ENCODE data around the gene TTF2. TPM values are rescaled to one million over a fixed set of nuclear protein-coding genes. Genes with fewer than 3 reads are reported as not detected.
A peak's percentile ranks its signal among the peaks of the same experiment; 100 is the strongest.

Gene TTF2
- total RNA-seq, 1 donor from 2014 or later, result 47.5 TPM

DNA sequence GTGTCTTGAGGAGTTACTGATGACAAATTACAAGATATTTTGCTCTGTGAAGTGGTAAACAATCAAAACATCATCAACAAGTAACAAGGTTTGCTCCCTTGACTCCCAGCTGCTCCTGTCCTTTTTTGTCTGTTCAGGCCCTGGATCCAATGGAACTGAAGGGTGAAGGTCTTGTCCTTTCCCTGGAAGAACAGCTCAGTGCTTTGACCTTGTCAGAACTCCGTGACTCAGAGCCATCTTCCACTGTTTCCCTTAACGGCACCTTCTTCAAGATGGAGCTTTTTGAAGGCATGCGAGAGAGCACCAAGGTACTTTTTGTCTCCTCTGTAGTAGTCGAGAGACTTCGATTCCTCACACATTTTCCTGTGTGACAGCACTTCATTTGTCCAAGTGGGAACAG is 32.5 kb downstream of the TTF2 start:
- no peaks in the 10 kb centered on the region for H3K9me3 Mint-ChIP-seq
- H3K4me3 Mint-ChIP-seq, result no peak overlapping the region
- no peak for DNase-seq (ENCODE audit: extremely low spot score, unreplicated experiment)
- no peaks in the 10 kb centered on the region for H3K27me3 Mint-ChIP-seq
- peaks cover 23% of the 10 kb centered on the region for H3K4me1 Mint-ChIP-seq (ENCODE audit: unreplicated experiment)
- TF ChIP-seq, protein P1, sequence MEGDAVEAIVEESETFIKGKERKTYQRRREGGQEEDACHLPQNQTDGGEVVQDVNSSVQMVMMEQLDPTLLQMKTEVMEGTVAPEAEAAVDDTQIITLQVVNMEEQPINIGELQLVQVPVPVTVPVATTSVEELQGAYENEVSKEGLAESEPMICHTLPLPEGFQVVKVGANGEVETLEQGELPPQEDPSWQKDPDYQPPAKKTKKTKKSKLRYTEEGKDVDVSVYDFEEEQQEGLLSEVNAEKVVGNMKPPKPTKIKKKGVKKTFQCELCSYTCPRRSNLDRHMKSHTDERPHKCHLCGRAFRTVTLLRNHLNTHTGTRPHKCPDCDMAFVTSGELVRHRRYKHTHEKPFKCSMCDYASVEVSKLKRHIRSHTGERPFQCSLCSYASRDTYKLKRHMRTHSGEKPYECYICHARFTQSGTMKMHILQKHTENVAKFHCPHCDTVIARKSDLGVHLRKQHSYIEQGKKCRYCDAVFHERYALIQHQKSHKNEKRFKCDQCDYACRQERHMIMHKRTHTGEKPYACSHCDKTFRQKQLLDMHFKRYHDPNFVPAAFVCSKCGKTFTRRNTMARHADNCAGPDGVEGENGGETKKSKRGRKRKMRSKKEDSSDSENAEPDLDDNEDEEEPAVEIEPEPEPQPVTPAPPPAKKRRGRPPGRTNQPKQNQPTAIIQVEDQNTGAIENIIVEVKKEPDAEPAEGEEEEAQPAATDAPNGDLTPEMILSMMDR (conservative IDR thresholded peaks at IDR 0.05), result no peak
- H3K36me3 Mint-ChIP-seq, result peaks cover 31% of the 10 kb centered on the region
- peak overlapping the region; percentile 89 for H3K27ac Mint-ChIP-seq

DNA sequence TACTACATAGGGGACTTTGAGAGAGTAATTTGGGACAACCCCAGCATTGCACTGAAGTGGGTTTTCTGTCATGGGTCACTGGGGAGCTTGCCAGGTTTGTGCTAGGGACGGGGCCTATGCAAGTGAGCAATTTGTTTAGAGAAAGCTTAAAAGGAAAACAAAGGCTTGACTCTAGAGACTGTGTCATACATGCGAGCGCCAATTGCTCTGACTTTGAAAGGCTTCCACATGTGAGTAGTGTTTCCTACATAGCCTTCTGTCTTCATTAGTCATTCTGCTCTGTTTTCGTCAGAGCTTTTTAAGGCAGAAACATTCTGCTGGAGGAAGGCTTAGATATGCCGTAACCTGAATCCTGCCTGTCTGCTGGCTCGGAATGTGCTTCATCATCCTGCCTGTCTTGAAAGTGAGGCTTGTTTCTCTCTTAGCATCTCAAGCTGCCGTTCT is 33.0 kb downstream of the TTF2 start:
- Mint-ChIP-seq H3K4me3 (no peak overlapping the region), H3K27ac (peak overlapping the region; percentile 89), H3K36me3 (peaks cover 29% of the 10 kb centered on the region), H3K27me3 (no peaks in the 10 kb centered on the region), H3K9me3 (no peaks in the 10 kb centered on the region), H3K4me1 (ENCODE audit: unreplicated experiment) (peaks cover 23% of the 10 kb centered on the region)
- TF ChIP-seq, protein P1 (conservative IDR thresholded peaks at IDR 0.05), result no peak
- no peak for DNase-seq (ENCODE audit: extremely low spot score, unreplicated experiment)

DNA sequence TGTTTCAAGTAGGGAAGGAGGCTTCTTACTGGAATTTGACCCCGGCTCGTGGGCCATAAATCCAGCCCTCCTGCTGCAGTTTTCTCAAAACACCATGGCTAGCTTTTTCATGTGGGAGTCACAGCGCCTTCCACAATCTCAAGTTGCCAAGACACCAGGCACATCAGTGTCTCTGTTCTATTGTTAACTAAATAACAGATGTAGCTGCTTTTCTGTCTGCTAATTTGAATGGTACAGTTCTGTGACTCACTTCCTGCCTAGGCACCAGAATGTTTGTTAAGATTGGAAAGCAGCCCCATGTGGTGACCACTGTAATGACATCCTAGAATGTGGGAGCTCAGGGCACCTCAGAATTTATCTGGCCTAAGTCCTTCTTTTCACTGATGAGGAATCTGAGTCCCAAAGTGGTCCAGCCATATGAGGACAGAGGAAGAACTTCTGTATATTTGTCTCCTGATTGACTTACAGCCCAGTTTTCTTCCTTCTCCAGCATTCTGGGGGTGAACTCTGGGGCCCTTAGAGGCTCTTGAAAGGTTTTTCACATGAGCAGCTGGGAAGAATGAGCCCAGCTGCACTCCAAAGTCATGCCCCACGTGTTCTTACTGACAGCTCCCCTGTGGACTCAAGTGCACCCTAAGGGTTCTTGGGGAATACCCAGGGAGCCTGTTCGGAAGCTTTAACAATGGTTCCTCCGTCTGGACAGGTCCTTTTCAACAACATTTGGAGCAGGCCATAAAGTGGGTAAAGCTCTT is 33.9 kb downstream of the TTF2 start:
- H3K27me3 Mint-ChIP-seq, result no peaks in the 10 kb centered on the region
- peak overlapping the region; percentile 89 for H3K27ac Mint-ChIP-seq
- no peak for DNase-seq (ENCODE audit: extremely low spot score, unreplicated experiment)
- peaks cover 29% of the 10 kb centered on the region for H3K36me3 Mint-ChIP-seq
- H3K9me3 Mint-ChIP-seq, result no peaks in the 10 kb centered on the region
- H3K4me3 Mint-ChIP-seq, result no peak overlapping the region
- peaks cover 23% of the 10 kb centered on the region for H3K4me1 Mint-ChIP-seq (ENCODE audit: unreplicated experiment)
- TF ChIP-seq, protein P1 (conservative IDR thresholded peaks at IDR 0.05), result peak; percentile 61

DNA sequence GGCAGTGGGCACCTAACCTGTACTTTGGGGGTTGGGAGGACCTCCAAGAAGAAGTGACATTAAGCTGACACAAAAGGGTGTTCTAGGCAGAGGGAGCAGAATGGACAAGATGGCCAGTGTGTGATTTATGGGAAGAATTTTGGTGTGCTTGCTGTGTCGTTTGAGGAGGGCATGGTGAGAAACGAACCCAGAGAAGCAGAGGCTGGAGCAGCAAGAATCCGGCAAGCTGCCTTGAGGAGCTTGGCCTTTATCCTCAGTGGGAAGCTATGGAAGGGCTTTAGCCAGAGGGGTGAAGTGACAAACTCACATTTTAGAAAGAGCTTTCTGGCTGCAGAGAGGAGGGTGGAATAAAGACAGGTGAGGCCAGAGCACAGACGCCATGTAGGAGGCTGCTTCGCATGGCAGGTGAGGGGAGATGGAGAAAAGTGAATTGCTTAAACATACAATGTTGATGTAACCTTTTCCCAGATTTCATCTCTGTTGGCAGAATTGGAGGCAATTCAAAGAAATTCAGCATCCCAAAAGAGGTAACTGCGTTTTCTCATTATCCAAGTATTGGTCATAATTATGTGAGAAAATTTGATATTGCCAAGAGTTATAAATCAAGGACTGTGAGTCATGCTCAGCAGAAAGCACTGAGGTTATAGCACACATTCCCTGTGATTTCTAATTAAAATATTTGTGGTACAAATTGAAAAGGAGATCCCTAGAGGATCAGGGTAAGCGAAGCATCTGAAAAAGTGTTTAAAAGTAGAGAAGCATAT is 34.9 kb downstream of the TTF2 start:
- no peak overlapping the region for H3K4me3 Mint-ChIP-seq
- peaks cover 36% of the 10 kb centered on the region for H3K36me3 Mint-ChIP-seq
- no peak for DNase-seq (ENCODE audit: extremely low spot score, unreplicated experiment)
- H3K4me1 Mint-ChIP-seq (ENCODE audit: unreplicated experiment), result peaks cover 23% of the 10 kb centered on the region
- TF ChIP-seq, protein P1 (conservative IDR thresholded peaks at IDR 0.05), result no peak
- H3K27me3 Mint-ChIP-seq, result no peaks in the 10 kb centered on the region
- peak overlapping the region; percentile 89 for H3K27ac Mint-ChIP-seq
- no peaks in the 10 kb centered on the region for H3K9me3 Mint-ChIP-seq

DNA sequence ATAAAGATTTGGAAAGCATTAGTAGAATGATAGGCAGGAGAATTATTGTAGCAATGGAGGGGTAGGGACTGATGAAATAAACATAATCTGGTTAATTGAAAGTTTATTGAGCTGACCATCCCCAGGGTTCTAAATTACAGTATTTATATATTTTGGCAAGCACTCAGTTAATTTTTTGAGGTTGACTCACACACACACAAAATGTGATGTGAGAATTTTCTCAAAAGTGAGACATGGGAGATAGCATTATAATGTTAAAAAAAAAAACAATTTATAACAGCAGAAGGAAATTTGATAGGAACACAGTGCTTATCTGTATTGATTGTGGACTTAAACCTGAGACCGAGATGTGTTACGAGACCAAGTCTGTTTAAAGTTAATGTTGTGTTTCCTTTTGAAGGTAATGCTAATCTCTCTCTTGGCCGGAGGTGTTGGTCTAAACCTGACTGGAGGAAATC is 36.9 kb downstream of the TTF2 start:
- TF ChIP-seq, protein P1 (conservative IDR thresholded peaks at IDR 0.05), result no peak
- DNase-seq (ENCODE audit: extremely low spot score, unreplicated experiment), result no peak
- Mint-ChIP-seq H3K27me3 (no peaks in the 10 kb centered on the region), H3K9me3 (no peaks in the 10 kb centered on the region), H3K4me3 (no peak overlapping the region), H3K4me1 (ENCODE audit: unreplicated experiment) (peaks cover 23% of the 10 kb centered on the region), H3K36me3 (peaks cover 32% of the 10 kb centered on the region), H3K27ac (peak overlapping the region; percentile 61)

All from type B pancreatic cell (in vitro differentiated cells).